Esophagus muscularis mucosa (tissue), 4 donors: ENCODE measurements around the gene TARP.

Source experiments
- EP300 ChIP-seq: sonication (generic); formaldehyde crosslinking; IDR thresholded peaks from one replicate; pipeline ENCODE4 v1.6.1; 2017; ENCODE audit warnings: antibody characterized with exemption
- POLR2A ChIP-seq: fragments of 450-650 bp; IDR thresholded peaks from one replicate; pipeline ENCODE4 v1.6.1; 2017; ENCODE audit warnings: antibody characterized with exemption, moderate library complexity, mild to moderate bottlenecking, low read depth
- TF ChIP-seq, protein P1 (sequence below), 3 experiments: fragments of 200-600 bp in 2 of 3; fragments of 450-650 bp in 1 of 3; sonication (generic) in 2 of 3; IDR thresholded peaks; one replicate each; pipeline ENCODE4 v1.5.1; 2017 to 2019; ENCODE audit warnings: antibody characterized with exemption in 3 of 3, mild to moderate bottlenecking in 2 of 3, moderate library complexity in 1 of 3

DNA sequence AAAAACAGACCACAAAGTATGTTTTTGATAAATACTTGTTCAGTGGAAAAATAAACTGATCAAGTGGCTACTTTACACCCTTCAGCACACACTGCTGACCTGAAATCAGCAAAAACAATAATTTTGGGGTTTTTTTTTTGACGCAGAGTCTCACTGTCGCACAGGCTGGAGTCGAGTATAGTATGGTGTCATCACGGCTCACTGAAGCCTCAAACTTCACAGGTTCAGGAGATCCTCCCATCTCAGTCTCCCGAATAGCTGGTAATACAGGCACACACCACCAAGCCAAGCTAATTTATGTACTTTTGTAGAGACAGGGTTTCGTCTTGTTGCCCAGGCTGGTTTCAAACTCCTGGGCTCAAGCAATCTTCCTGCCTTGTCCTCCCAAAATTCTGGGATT, 30.6 kb downstream of the TARP start:
- TF ChIP-seq EP300 (no peak), POLR2A (no peak)
- TF ChIP-seq, protein P1, sequence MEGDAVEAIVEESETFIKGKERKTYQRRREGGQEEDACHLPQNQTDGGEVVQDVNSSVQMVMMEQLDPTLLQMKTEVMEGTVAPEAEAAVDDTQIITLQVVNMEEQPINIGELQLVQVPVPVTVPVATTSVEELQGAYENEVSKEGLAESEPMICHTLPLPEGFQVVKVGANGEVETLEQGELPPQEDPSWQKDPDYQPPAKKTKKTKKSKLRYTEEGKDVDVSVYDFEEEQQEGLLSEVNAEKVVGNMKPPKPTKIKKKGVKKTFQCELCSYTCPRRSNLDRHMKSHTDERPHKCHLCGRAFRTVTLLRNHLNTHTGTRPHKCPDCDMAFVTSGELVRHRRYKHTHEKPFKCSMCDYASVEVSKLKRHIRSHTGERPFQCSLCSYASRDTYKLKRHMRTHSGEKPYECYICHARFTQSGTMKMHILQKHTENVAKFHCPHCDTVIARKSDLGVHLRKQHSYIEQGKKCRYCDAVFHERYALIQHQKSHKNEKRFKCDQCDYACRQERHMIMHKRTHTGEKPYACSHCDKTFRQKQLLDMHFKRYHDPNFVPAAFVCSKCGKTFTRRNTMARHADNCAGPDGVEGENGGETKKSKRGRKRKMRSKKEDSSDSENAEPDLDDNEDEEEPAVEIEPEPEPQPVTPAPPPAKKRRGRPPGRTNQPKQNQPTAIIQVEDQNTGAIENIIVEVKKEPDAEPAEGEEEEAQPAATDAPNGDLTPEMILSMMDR (IDR thresholded peaks at IDR 0.05), result no peak
